ENCODE data around the gene YTHDF2.

- TF ChIP-seq EZH2 (IDR thresholded peaks at IDR 0.05) (no peak), POLR2AphosphoS5 (IDR thresholded peaks at IDR 0.05; ENCODE audit: borderline replicate concordance, low read depth, low read length) (no peak), FOXP2 (optimal IDR thresholded peaks at IDR 0.05; ENCODE audit: control extremely low read depth, extremely low read length, insufficient read depth) (no peak)
Observed at GRCh38 chr1:28703629-28704028, 33.1 kb upstream of the YTHDF2 start.

All from SK-N-MC (cell line).